Ovary (tissue), 9 donors: ENCODE results near the gene MARS1. TPM values are rescaled to one million over a fixed set of nuclear protein-coding genes. Genes with fewer than 3 reads are reported as not detected.
A peak's percentile ranks its signal among the peaks of the same experiment; 100 is the strongest.

Experiments
- DNase-seq, 5 donors: peaks; one replicate each; pipeline ENCODE4 v3.0.0-alpha.2; 2019 to 2020
- H3K27ac ChIP-seq, 2 donors: fragments of 200-600 bp; one replicate each; pipeline versions ENCODE4 v1.5.1 to v1.8.0; 2019 to 2022
- H3K27me3 ChIP-seq: fragments of 200-600 bp; one replicate; pipeline ENCODE4 v1.8.0; 2022
- H3K36me3 ChIP-seq: fragments of 200-600 bp; sonication (generic); one replicate; pipeline ENCODE4 v1.5.1; 2019
- H3K4me1 ChIP-seq: one replicate; pipeline ENCODE4 v1.8.1; 2013; ENCODE audit warnings: mild to moderate bottlenecking, moderate library complexity; ENCODE audit not compliant: insufficient read depth
- H3K4me3 ChIP-seq: fragments of 200-600 bp; sonication (generic); one replicate; pipeline ENCODE4 v1.5.1; 2017
- H3K9me3 ChIP-seq, 2 donors: fragments of 200-600 bp in 1 of 2; sonication (generic) in 1 of 2; one replicate each; pipeline versions ENCODE4 v1.5.1 to v1.8.1; 2013 to 2019; ENCODE audit warnings: mild to moderate bottlenecking in 1 of 2, moderate library complexity in 1 of 2
- CTCF ChIP-seq, 3 donors: fragments of 450-650 bp in 2 of 3; fragments of 200-600 bp in 1 of 3; IDR thresholded peaks; one replicate each; pipeline versions ENCODE4 v1.5.1 to v1.8.0; 2016 to 2022; ENCODE audit warnings: antibody characterized with exemption in 3 of 3, mild to moderate bottlenecking in 1 of 3
- EP300 ChIP-seq: sonication (generic); formaldehyde crosslinking; IDR thresholded peaks from one replicate; pipeline ENCODE4 v1.6.1; 2017; ENCODE audit warnings: antibody characterized with exemption
- POLR2A ChIP-seq: fragments of 450-650 bp; IDR thresholded peaks from one replicate; pipeline ENCODE4 v1.6.1; 2017; ENCODE audit warnings: antibody characterized with exemption, mild to moderate bottlenecking, moderate library complexity
- WGBS, 3 donors: extraction: QIAGEN DNeasy Blood & Tissue Kit in 1 of 3; methylation state at CpG; one replicate each; pipeline versions ENCODE4 v1.1.5 to v1.1.7; 2013 to 2017; 5-methylcytosine and 5-hydroxymethylcytosine counted together
- intact Hi-C, 4 donors: fragments of 100-400 bp; cut with DNase I; formaldehyde crosslinking; loops; one replicate each; pipeline versions ENCODE4 v1.11.0 to v1.15.1; 2022 to 2023
- polyA plus RNA-seq, 2 donors: library from polyadenylated mRNA; stranded (reverse); fragments of 200-250 nt in 1 of 2; fragments of 350-450 nt in 1 of 2; fragmentation: Illumina TruSeq in 1 of 2; extraction: RNeasy Lipid Tissue Mini Kit (QIAGEN cat#74804) in 1 of 2; gene quantifications; one replicate each; pipeline ENCODE4 v1.2.3, GENCODE V29; 2013 to 2014
- total RNA-seq, 7 donors: library from RNA; depleted of rRNA in 2 of 7; stranded (reverse); fragments of >200 nt in 2 of 7; fragmentation: NEBNext Ultra II Directional in 3 of 7; extraction: Animal tissue kit (Norgen Biotek cat#: 25700) in 3 of 7; gene quantifications; one replicate each; pipeline versions ENCODE4 v1.1.0 to v1.2.4, GENCODE V29; 2016 to 2023
- donor health status: DM: no; HTN: no; CAD: no; lungs with moderate emphysema.
- donor health status: DM: no; HTN: no; CAD: no.
- donor health status: Bipolar disorder and iron deficiency.
- donor health status: DM: yes; HTN: yes; CAD: no.
- donor health status: DM: no; HTN: no; CAD: no.
- donor health status: DM: yes; HTN: yes; CAD: no.

MARS1 gene
- total and polyA plus RNA-seq, 9 donors: 21.1 to 479 (median 66.4) TPM

DNA sequence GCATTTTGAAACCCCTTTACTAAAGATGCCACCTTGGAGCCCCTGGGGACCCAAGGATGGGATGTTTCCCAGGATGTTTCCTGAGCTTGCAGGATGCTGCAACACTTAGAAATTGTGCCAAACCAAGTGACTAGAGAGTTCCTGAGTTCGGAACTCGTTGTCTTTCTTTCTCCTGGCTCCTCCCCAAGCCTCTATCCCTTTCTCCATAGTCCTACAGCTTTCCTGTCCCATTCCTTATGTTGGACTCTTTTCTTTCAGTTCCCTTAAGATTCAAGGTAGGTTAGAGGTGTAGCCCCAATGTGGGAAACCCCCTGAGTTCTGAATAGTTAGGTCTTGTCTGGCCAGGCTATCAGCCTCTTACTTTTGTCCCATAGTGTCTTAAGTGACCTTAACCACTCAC is 60.6 kb downstream of the MARS1 start:
- Histone ChIP-seq H3K9me3 (no peaks in the 10 kb centered on the region), H3K36me3 (no peaks in the 10 kb centered on the region), H3K4me1 (peaks cover 6% of the 10 kb centered on the region), H3K27me3 (no peaks in the 10 kb centered on the region), H3K27ac (no peak overlapping the region), H3K4me3 (no peak overlapping the region)
- TF ChIP-seq CTCF (IDR thresholded peaks at IDR 0.05): no peak
- TF ChIP-seq EP300: no peak
- WGBS, 3 donors: 38 to 40% (median 39%) methylated on average over 2 of the region's 2 CpGs
- intact Hi-C loops: no loop called here
- no peak for DNase-seq

DNA sequence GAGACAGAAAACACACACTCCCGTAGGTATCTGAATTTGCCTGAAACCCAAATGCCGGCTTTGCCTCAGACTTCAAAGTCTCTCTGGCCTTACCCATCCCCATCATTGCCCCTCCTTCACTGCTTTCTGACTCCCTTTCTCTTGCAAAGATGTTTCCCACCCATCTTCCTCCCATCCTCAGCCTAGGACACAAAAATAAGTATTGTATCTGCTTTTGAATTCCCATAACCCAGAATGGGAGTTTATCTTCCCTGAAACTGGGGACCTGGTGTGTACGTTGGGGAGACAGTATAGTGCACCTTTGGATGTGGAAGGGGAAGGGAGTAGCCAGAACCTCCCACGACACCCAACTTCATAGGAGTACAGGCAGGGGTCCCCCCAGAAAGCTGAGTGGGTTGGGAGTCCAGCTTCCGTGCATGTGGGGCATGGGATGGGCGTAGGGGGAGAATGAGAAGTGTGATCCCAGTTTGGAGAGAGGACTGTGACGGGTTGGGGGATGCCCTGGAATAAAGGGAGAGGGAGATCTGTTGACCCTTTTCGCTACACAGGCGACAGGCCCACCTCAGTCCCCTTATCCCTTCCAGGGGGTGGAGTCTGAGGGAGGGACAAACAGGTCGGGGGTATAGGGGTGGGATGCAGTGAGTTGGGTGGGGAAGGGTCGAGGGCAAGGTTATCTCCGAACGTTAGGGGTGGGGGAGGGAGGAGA is 61.5 kb downstream of the MARS1 start:
- Histone ChIP-seq H3K9me3 (no peaks in the 10 kb centered on the region), H3K4me1 (peaks cover 6% of the 10 kb centered on the region), H3K4me3 (peak overlapping the region; percentile 45), H3K36me3 (no peaks in the 10 kb centered on the region), H3K27me3 (no peaks in the 10 kb centered on the region), H3K27ac (no peak overlapping the region)
- DNase-seq: no peak
- TF ChIP-seq CTCF (IDR thresholded peaks at IDR 0.05) (no peak), POLR2A (no peak), EP300 (no peak)
- intact Hi-C loops: no loop called here
- WGBS, 3 donors: 20 to 29% (median 25%) methylated on average over 12 to 13 of the region's 13 CpGs

- peaks cover 6% of the 10 kb centered on the region for H3K4me1 ChIP-seq
- TF ChIP-seq CTCF (IDR thresholded peaks at IDR 0.05) (no peak), POLR2A (no peak), EP300 (no peak)
- DNase-seq: peak in 1 of 5 donors; percentile 32
- H3K27ac ChIP-seq: no peak within 1 kb of the TSS
- intact Hi-C loops: no loop called here
- no peaks in the 10 kb centered on the region for H3K9me3 ChIP-seq
- H3K36me3 ChIP-seq: no peaks in the 10 kb centered on the region
- H3K27me3 ChIP-seq: no peaks in the 10 kb centered on the region
- WGBS, 3 donors: 2 to 5% (median 3%) methylated on average over 48 to 52 of the region's 52 CpGs
- peak within 1 kb of the TSS; percentile 45 for H3K4me3 ChIP-seq
Measured at GRCh38 chr12:57549909-57550640, 62.2 kb downstream of the MARS1 start, which contains the start of gene KIF5A. TSS of gene KIF5A (plus strand) at chr12:57550044. CDS start at chr12:57550272, 228 bp downstream.

- no peaks in the 10 kb centered on the region for H3K27me3 ChIP-seq
- TF ChIP-seq CTCF (IDR thresholded peaks at IDR 0.05) (no peak), POLR2A (no peak), EP300 (no peak)
- DNase-seq: no peak
- intact Hi-C loops: no loop called here
- no peak overlapping the region for H3K27ac ChIP-seq
- no peaks in the 10 kb centered on the region for H3K9me3 ChIP-seq
- H3K4me1 ChIP-seq: peaks cover 5% of the 10 kb centered on the region
- WGBS, 3 donors: 55 to 59% (median 59%) methylated on average over 7 of the region's 7 CpGs
- H3K4me3 ChIP-seq: peak overlapping the region; percentile 45
- H3K36me3 ChIP-seq: no peaks in the 10 kb centered on the region
Measured at GRCh38 chr12:57550641-57551549, 63.0 kb downstream of the MARS1 start.
